AG04450 (cell line): Measurements from ENCODE around the gene CAPSL. TPM values are rescaled to one million over a fixed set of nuclear protein-coding genes. Genes with fewer than 3 reads are reported as not detected.

Experiments
- CTCF ChIA-PET: fragments of 300-600, 350-600 bp; formaldehyde crosslinking; extraction: SDS; loops from one replicate; lab custom pipeline; 2022; ENCODE audit warnings: antibody characterized with exemption, inconsistent platforms; lab: Charles Lee
- POLR2A ChIA-PET: fragments of 350-600 bp; formaldehyde crosslinking; extraction: SDS; loops from one replicate; lab custom pipeline; 2021; ENCODE audit warnings: antibody characterized with exemption, inconsistent platforms; lab: Yijun Ruan, JAX
- DNase-seq: peaks from one replicate; pipeline ENCODE4 v3.0.0-alpha.2; 2011; ENCODE audit warnings: low read depth, low spot score
- H3K27ac ChIP-seq: one replicate; pipeline ENCODE4 v1.5.1; 2012; ENCODE audit warnings: low read depth, low read length, control low read depth
- H3K27me3 ChIP-seq: one replicate; pipeline ENCODE4 v1.6.0; 2012; ENCODE audit warnings: low read length; ENCODE audit not compliant: control insufficient read depth, insufficient read depth
- H3K4me3 ChIP-seq: 2 replicates; pipeline ENCODE4 v1.5.1; 2011; ENCODE audit warnings: mild to moderate bottlenecking, low read depth, low read length, control low read depth
- H3K9me3 ChIP-seq: 2 replicates; pipeline ENCODE4 v1.5.1; 2012; ENCODE audit warnings: low read length; ENCODE audit not compliant: control insufficient read depth, insufficient read depth
- CTCF ChIP-seq: IDR thresholded peaks from 2 replicates; pipeline ENCODE4 v1.5.1; 2011; ENCODE audit warnings: low read depth, low read length, control low read depth, inconsistent platforms
- polyA plus RNA-seq: library from polyadenylated mRNA; depleted of rRNA; stranded (reverse); fragments of >200 nt; gene quantifications from 2 replicates; pipeline ENCODE4 v1.2.3, GENCODE V29; 2011

Gene CAPSL
- polyA plus RNA-seq, 1 experiment, result 0.09 TPM

GRCh38 chr5:35908814-35909213 lies 29.6 kb downstream of the CAPSL start:
- Histone ChIP-seq H3K4me3 (no peak overlapping the region), H3K27ac (no peak overlapping the region), H3K9me3 (peaks cover 5% of the 10 kb centered on the region), H3K27me3 (no peaks in the 10 kb centered on the region)
- DNase-seq, result no peak
- POLR2A ChIA-PET, result no interaction called here
- no peak for TF ChIP-seq CTCF
- CTCF ChIA-PET, result interaction anchor here (0.5 to 1.3 kb wide), 3 partner anchors 17 to 258 kb away, joined by 3 to 7 read pairs (median 4); no protein-coding TSS in a partner anchor

- DNase-seq, result no peak
- ChIA-PET POLR2A (no interaction called here), CTCF (interaction anchor here (0.5 to 1.3 kb wide), 3 partner anchors 17 to 28 kb away, joined by 4 to 7 read pairs (median 4); no protein-coding TSS in a partner anchor)
- Histone ChIP-seq H3K27me3 (no peaks in the 10 kb centered on the region), H3K27ac (no peak overlapping the region), H3K4me3 (no peak overlapping the region), H3K9me3 (peaks cover 5% of the 10 kb centered on the region)
- TF ChIP-seq CTCF, result no peak
Observed at GRCh38 chr5:35908228-35908627, 30.2 kb downstream of the CAPSL start.

- no peaks in the 10 kb centered on the region for H3K9me3 ChIP-seq
- H3K4me3 ChIP-seq, result no peak overlapping the region
- no peak for TF ChIP-seq CTCF
- POLR2A ChIA-PET, result no interaction called here
- no peaks in the 10 kb centered on the region for H3K27me3 ChIP-seq
- no peak overlapping the region for H3K27ac ChIP-seq
- CTCF ChIA-PET, result no interaction called here
- DNase-seq, result no peak
Observed at GRCh38 chr5:35904443-35905132, 33.8 kb downstream of the CAPSL start.

- CTCF ChIA-PET, result no interaction called here
- Histone ChIP-seq H3K27me3 (no peaks in the 10 kb centered on the region), H3K27ac (no peak overlapping the region), H3K4me3 (no peak overlapping the region), H3K9me3 (no peaks in the 10 kb centered on the region)
- DNase-seq, result no peak
- POLR2A ChIA-PET, result no interaction called here
- TF ChIP-seq CTCF, result no peak
Observed at GRCh38 chr5:35903631-35904203, 34.7 kb downstream of the CAPSL start.

- H3K27me3 ChIP-seq, result no peaks in the 10 kb centered on the region
- no peak for TF ChIP-seq CTCF
- CTCF ChIA-PET, result interaction anchor here (1.4 kb wide), 1 partner anchor 25 kb away, joined by 5 read pairs; no protein-coding TSS in a partner anchor
- no peaks in the 10 kb centered on the region for H3K9me3 ChIP-seq
- POLR2A ChIA-PET, result no interaction called here
- no peak overlapping the region for H3K27ac ChIP-seq
- no peak overlapping the region for H3K4me3 ChIP-seq
- DNase-seq, result no peak
Observed at GRCh38 chr5:35902046-35902672, 36.3 kb downstream of the CAPSL start.
